HG03139 (cell line): ENCODE measurements around the gene RBM47.

Experiments used
- ATAC-seq: cut with Tn5 transposase; IDR thresholded peaks from one replicate; pipeline ENCODE4 v1.9.1; 2021; ENCODE audit not compliant: unreplicated experiment

The RBM47 gene

DNA sequence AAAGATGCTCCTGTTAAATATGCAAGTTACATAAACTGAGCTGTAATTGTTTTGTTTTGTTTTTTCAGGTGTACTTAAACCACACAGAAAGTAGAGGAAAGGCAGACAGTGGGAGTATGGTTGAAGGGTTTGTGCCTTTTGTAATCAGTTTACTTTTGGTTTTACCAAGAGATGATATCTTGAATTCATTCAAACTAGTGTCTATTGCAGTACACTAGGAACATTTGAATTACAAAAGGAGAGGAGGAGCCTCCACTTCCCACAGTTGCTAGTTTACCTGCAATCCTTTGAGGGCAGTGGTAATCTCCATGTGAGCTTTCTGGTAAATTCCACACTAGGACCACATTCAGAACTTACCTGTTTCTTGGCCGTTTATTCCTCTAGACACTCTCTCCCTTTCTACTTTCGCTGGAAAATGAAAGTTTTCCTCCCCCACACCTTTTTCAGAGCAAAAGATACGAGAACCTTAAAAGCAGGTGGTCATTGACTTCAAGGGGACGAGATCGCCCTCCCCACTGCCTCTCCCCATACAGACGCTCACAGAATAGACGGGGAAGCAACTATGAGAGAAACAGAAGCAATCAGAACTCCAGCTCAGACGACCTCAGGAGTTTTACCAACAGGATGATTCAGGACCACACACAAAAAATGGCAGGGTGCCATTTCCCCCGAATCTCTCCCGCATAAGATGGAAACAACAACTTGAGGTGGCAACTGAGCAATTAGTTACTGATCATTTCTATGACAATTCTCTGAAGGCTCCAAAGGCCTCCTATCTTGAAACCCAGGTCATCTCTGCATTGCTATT is 3.3 kb downstream of the RBM47 start:
- ATAC-seq = no peak

DNA sequence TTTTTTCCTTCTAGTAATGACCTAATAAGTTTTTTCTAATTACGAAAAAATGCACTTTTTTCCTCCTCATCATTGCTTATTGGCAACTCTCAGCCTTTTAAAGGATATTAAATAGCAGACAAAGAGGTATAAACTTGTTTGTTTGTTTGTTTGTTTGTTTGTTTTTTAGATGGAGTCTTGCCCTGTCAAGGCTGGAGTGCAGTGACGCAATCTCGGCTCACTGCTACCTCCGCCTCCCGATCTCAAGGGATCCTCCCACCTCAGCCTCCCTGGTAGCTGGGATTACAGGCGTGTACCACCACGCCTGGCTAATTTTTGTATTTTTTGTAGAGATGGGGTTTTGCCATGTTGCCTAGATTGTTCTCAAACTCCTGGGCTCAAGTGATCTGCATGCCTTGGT is 6.0 kb downstream of the RBM47 start:
- no peak for ATAC-seq

DNA sequence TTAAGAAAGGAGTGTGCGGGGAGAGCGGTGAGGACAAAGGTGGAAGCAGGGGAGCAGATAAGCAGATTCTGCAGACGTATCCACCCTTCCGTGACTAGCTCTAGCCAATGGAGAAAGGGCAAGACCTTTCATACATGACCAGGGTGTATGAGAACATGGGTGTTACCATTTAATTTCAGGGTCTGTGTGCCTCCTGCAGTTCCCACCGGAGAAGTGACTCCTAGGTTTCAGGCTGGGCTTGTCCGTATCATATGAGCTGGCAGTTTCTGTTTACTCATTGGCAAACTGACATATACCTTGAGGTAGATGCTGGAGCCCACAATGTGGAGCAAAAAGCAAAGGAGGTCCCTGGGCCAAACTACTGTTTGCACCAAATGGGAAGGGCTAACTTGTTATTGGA is 6.8 kb downstream of the RBM47 start:
- no peak for ATAC-seq

DNA sequence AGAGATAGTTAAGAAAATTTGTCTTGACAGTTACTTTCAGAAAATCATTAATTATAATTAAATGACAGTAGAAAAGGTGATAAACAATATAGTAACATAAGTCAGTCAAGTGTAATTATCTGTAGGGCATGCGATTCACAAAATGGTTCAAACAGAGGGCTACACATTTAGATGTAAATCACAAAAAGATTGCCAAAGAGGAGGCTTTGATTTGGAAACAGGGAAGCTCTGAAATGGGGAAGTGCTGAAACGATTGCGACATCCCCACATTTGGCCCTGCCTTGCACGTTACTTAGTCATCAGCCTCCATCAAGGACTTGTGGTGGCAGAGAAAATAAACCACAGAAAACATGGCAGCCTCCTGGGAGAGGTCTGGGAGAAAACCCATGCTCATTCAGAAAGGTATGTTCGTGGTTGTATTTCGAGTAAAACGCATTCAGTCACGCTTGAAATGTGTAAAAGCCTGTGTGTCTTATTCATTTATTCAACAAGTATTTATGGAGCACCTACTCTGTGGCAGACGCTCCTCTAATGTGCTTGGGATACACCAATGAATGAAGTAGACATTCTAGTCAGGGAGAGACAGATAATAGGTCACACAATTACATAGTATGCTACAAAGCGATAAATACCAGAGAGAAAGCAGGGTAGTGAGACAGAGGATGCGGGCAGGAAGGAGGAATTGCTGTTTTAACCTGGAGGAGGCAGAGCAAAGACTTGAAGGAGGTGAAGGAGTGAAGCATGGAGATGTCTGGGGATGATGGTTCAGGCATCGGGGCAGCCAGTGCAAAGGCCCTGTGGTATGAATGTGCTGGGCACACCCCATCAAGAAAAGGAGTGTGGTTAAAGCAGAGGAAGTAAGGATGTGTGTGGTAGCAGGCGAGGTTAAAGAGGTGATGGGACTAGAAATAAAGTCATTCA is 7.8 kb downstream of the RBM47 start:
- peak; percentile 56 for ATAC-seq

DNA sequence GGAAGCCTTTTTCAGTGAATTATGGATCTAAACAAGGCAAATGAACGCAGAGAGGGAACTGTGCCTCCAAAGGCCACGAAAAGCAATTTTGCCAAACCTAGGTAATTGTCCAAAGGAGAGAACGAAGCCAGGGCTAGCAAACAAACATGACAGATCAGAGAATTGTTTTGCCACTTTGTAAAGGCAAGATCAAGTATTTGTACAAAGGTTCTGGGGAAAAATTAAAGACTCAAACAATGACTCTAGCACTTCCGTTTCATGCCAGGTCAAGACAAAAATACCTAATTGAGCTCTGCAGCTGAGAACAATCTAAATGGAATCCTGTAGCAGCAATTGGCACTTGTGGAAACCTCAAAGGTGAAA is 8.5 kb downstream of the RBM47 start:
- no peak for ATAC-seq

DNA sequence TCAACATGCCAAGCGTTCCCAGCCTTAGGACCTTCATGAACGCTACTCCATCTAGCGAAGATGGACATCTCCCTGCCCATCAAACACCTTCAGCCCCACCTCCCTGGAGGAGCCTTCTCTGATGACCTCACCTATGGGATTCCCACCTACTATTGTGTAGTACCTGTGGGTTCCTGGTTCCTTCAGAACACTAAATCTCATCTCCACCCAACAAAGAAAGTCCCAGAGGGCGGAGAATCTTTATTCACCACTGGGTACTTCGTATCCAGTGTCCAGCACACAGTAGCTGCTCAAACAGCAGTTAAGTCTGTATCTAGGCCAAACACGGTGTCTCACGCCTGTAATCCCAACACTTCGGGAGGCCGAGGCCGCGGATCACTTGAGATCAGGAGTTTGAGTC is 10.1 kb downstream of the RBM47 start:
- no peak for ATAC-seq

DNA sequence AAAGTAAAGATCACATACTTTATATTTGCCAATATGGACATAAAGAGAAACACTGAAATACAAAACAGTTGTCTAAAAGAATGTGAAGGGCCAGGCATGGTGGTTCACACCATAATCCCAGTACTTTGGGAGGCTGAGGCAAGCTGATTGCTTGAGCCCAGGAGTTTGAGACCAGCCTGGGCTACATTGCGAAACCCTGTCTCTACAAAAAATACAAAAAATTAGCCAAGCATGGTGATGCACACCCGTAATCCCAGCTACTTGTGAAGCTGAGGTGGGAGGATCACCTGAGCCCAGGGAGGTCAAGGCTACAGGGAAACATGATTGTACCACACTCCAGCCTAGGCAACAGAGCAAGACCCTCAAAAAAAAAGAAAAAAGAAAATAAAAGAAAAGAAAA is 11.8 kb downstream of the RBM47 start:
- ATAC-seq = no peak

DNA sequence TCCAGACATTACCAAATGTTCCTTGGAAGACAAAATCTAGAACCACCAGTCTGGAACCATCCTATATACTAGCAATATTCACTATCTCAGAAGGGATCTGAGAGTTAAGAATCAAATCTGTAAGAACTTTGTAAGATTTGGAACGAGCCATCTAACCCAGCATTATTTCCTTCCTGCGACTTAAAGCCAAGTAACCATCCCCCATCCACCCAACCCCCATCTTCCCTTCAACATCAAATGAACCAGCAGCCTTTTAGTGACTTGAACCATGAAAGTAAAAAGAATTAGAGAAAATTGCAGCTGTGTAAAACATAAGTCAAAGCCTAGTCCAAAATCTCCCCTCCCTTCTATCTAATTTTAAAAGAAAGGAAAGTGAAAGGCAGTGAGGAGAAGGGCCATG is 15.6 kb downstream of the RBM47 start:
- ATAC-seq = no peak

DNA sequence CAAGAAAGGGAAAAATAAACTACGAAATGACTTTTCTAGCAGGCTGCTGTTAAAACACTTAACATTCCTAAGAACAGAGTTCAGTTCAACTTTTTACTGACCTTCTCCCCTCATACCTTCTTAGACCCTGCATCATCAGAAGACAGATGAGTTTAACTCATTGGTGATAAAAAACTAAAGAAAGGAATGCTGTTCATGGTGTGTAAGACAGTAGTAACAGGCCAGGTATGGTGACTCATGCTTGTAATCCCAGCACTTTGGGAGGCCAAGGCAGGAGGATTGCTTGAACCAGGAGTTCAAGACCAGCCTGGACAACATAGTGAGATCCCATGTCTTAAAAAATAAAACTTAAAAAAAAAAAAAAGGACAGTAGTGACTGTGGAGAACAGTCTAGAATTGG is 16.2 kb downstream of the RBM47 start:
- no peak for ATAC-seq

DNA sequence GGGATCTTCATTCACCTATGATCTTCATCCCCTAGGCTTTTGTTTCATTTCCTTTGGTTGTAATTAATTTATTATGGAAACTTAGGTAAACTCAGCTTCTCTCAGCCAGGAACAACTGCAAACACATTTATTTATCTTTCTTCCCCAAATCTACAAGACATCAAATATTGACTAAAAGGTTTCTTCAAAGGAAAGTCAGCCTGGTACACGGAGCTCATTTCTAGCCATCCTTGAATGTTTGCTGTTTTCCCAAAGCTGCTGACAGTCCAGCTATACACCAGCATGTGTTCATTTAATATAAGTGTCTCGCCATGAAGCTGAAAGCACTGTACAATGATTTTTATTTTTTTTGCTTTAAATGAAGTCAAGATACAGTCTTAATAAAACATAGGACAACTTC is 16.8 kb downstream of the RBM47 start:
- no peak for ATAC-seq

DNA sequence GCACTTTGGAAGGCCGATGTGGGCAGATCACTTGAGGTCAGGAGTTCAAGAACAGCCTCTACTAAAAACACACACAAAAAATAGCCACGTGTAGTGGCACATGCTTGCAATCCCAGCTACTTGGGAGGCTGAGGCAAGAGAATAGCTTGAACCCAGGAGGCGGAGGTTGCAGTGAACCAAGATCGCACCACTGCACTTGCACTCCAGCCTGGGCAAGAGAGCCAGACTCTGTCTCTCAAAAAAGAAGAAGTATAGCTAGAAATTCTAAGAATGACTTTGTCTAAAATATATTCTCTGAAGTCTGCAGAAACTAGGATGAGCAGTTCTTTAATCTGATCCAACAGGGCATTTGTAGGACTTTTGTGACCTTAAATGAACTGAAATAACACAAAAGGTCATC is 17.4 kb downstream of the RBM47 start:
- no peak for ATAC-seq

DNA sequence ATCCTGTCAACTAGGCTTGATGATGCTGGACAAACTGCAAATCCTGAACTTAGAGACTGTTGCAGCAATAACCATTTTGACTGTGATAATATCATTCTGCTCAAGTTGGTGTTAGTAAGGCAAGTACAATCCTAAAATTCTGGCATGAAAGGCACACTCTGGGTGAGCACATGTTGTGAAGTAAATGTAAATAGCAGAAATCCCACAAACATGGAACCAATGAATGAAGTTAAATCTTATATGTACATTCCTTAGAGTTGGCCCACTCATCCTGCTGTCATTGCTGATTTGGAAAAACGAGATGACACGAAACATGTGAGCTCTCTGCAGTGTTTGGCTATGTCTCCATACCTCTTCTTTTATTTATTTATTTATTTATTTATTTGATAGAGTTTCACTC is 21.0 kb downstream of the RBM47 start:
- no peak for ATAC-seq

DNA sequence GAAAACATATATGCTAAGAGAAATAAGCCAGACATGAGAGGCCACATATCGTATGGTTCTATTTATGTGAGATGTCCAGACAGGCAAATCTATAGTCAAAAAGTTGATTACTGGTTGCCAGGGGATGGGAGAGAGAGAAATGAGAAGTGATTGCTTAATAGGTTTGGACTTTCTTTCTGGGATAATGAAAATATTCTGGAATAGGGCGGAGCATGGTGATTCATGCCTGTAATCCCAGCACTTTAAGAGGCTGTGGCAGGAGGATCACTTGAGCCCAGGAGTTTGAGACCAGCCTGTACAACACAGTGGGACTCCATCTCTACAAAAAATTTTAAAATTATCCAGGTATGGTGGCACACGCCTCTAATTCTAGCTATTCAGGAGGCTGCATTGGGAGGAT is 22.4 kb downstream of the RBM47 start:
- no peak for ATAC-seq

DNA sequence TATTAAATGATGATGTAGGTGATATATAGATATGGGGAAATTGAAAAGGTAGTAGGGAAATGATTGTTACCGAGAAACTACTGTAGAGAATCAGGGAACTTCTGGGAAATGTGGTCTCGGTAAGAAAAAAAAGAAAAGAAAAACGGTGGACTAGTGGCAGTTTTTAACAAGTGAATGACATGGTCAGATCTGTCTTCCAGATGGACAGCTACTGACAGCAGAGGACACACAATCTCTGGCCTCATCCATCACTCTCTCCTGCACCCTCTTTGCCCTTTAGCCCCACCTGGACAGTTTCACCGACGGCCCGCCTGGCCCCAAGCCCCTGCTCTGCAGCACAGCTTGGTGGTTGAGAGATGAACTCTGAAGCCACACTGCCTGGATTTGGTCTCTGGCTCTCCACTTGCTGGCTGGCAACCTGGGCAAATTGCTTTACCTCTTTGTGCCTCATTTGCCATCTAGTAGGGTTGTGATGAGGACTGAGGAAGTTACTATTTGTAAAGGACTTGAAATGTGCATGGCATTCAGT is 23.4 kb downstream of the RBM47 start:
- no peak for ATAC-seq

DNA sequence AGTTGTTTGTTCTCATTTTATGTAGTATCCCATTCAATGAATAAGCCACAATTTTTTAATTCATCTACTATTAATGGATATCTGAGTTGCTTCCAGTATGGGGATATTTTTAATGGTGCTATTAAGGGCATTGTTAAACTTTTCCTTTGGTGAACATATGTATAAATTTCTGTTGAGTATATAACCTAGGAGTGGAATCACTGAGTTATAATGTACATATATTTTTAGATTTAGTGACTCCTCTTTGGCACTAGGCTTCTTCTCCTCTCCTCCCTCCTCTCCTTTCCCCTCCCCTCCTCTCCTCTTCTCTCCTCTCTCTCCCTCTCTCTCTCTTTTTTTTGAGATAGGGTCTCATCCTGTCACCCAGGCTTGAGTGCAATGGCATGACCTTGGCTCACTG is 26.4 kb downstream of the RBM47 start:
- no peak for ATAC-seq

DNA sequence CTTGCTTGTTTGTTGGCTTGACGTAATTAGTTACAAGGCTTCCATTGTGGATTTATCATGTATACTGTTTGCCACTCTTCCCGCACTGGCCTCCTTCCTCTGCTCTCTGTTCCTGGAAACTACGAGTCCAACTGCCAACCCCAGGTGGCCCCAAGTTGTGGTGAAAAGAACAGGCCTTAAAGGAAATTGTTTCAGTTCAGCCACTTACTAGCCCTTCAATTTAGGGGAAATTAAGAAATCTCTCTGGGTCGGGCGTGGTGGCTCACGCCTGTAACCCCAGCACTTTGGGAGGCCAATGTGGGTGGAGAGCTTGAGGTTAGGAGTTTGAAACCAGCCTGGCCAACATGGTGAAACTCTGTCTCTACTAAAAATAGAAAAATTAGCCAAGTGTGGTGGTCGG is 28.0 kb downstream of the RBM47 start:
- ATAC-seq = no peak

DNA sequence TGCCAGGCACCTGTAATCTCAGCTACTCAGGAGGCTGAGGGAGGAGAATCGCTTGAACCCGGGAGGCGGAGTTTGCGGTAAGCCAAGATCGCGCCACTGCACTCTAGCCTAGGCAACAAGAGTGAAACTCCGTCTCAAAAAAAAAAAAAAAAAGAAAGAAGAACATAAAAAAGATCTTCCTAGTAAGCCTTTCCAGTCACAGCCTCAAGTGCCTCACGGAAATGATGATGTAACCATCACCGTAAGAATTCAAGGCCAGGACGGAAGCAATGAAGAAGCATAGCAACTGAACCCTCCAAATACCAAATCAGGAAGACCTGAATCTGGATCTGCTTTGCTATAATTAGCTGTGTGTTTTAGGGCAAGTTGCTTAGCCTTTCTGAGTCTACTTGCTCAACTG is 28.8 kb downstream of the RBM47 start:
- no peak for ATAC-seq

DNA sequence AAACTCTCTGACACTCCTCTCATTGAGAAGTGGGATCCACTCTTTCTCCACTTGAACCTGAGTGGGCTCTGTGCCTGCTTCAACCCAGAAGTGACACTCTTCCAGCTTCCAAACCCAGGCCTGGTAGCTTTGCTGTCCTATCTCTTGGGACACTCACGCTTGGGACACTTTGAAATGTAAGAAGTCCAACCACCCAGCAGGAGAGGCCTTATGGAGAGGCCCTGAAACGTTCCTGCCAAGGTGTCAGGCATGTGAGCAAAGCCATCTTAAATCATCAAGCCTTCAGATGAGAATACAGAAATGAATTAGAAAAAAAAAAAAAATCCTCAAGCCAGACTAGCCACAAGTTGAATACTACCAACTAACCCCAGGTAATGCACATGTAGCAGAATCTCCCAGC is 30.2 kb downstream of the RBM47 start:
- ATAC-seq = no peak

DNA sequence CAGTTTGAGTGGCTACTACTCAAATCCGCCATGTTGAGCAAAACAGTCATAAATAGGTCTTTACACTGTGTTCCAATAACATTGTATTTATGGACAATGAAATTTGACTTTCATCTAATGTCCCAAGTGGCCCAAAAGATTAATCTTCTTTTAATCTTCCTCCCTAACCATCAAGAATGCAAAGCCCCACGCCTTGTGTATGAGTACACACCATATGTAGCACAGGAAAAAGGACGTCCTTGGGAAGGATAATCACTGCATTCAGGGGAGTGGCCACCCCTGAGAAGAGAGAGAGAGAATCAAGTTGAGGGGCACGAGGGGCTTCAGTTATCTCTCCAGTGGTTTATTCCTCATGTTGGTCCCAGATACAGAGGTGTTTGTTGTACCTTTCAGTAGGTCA is 33.1 kb downstream of the RBM47 start:
- ATAC-seq = no peak

DNA sequence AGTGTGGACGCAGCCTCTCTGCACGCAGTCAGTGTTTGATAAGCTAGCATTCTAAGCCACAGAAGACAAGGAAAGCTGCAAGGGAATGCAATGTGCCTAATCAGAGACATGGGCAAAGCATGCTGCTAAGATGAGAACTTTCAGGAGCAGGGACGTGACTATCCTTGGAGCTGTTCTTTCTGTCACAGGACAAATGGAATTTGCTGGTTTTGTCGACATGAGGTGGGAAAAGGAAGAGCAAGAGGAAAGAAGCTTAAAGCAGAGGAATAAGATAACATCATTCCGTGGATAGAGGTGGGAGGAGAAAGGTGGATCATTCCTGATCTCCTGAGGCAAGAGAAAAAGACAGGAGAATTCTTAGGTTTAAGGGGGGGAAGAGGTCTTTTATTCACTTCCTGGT is 33.7 kb downstream of the RBM47 start:
- ATAC-seq = no peak

DNA sequence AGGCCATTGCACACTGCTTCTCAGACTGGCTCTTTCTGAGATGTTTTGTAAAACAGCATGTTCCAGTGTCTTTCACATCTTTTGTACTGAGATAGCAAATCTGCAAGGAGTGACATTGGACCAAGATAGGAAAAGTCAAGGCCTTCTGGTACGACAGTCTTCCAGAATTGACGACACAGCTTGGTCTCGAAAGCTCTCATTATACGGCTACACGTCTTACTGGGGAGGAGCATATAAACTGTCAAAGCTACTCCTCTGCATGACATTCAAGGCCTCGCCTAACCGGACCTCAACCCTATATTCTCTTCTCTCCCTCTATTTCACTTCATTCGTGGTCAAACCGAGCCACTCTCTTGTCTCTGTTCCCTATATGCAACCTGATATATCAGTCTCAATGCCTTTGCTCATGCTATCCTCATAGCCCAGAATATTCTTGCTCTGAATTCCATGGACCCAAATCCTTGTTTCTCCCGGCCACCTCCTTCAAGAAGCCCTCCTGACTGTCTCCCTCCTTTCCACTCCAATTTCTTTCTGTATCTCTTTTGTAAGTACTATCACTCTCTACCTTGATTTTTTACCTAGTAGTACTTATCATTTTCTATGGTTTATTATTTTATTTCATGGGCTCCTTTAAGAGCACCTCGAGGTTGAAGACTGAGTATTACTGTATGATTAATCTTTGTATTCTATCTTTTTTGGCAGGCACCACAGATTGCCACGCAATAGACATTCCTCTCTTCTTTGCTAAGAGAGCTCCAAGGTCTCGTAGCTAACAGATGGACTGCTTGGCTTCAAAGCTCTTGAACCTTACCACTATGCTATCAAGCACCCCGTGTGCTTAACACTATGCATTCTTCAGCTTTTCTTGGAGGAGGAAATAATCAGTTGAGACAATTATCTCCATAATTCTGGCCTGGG is 35.1 kb downstream of the RBM47 start:
- ATAC-seq = no peak
